ENCODE results near the gene SGF29. TPM values are rescaled to one million over a fixed set of nuclear protein-coding genes. Genes with fewer than 3 reads are reported as not detected.
"Not testable (repeated sequence)": the region's sequence is repeated elsewhere in the genome, so short reads cannot be mapped to it uniquely, and the experiment has no call there.

The SGF29 gene
- polyA plus RNA-seq, 2 of the 4 experiments (the other 2 are of a cell fraction) = 3.3 to 19.3 TPM

GRCh38 chr16:28617874-28618273 lies 64.2 kb downstream of the SGF29 start:
- no peaks in the 10 kb centered on the region for H3K4me1 ChIP-seq
- FAIRE-seq = no peak
- no peak for TF ChIP-seq CBX2 (IDR thresholded peaks at IDR 0.05; ENCODE audit: borderline replicate concordance, low read depth)
- no peak for TF ChIP-seq CHD2 (IDR thresholded peaks at IDR 0.05; ENCODE audit: low read length, partially characterized antibody)
- no peak for TF ChIP-seq RARB (CRISPR knock-in tag; IDR thresholded peaks at IDR 0.05)
- TF ChIP-seq HOXA7 (CRISPR knock-in tag; IDR thresholded peaks at IDR 0.05) = no peak
- TF ChIP-seq JUNB (IDR thresholded peaks at IDR 0.05) = no peak
- TF ChIP-seq BHLHE40 (IDR thresholded peaks at IDR 0.05; ENCODE audit: low read depth, low read length) = no peak
- TF ChIP-seq RCOR1 (IDR thresholded peaks at IDR 0.05; ENCODE audit: low read depth, low read length) = no peak
- TF ChIP-seq FOSB (CRISPR knock-in tag; IDR thresholded peaks at IDR 0.05) = no peak
- no peak overlapping the region for H3K27ac ChIP-seq
- H3K9me3 ChIP-seq = no peaks in the 10 kb centered on the region
- 66% methylated on average over 4 of the region's 4 CpGs for WGBS (ENCODE audit: missing lambda C conversion rate)
- H3K4me3 ChIP-seq = no peak overlapping the region
- DNase-seq (ENCODE audit: low read depth in 1 of 2, low spot score in 1 of 2) = no peak
- ChIA-PET POLR2A (no interaction called here), CTCF (no interaction called here)
- H3K4me2 ChIP-seq = no peak overlapping the region
- ATAC-seq = no peak

GRCh38 chr16:28620316-28620715 lies 66.6 kb downstream of the SGF29 start:
- H3K27ac ChIP-seq; ATAC-seq; DNase-seq (ENCODE audit: low read depth in 1 of 2, low spot score in 1 of 2); H3K4me1 ChIP-seq; H3K9me3 ChIP-seq; POLR2A ChIA-PET; FAIRE-seq; H3K4me3 ChIP-seq; H3K4me2 ChIP-seq: not testable (repeated sequence)
- WGBS (ENCODE audit: missing lambda C conversion rate) = 82% methylated on average over 1 of the region's 1 CpG
- CTCF ChIA-PET = interaction anchor here (1.3 kb wide), 1 partner anchor 298 kb away, joined by 5 read pairs; no protein-coding TSS in a partner anchor

GRCh38 chr16:28621481-28622155 lies 67.9 kb downstream of the SGF29 start:
- no peak for FAIRE-seq
- CTCF ChIA-PET = interaction anchor here (1.3 kb wide), 1 partner anchor 300 kb away, joined by 5 read pairs; no protein-coding TSS in a partner anchor
- H3K27ac ChIP-seq = no peak overlapping the region
- no peak overlapping the region for H3K4me2 ChIP-seq
- TF ChIP-seq MAX (IDR thresholded peaks at IDR 0.05) (no peak), REST (IDR thresholded peaks at IDR 0.05) (no peak), JUNB (IDR thresholded peaks at IDR 0.05) (no peak), RCOR1 (IDR thresholded peaks at IDR 0.05; ENCODE audit: low read depth, low read length) (no peak)
- H3K4me3 ChIP-seq = no peak overlapping the region
- no peak for DNase-seq (ENCODE audit: low read depth in 1 of 2, low spot score in 1 of 2)
- POLR2A ChIA-PET = no interaction called here
- WGBS (ENCODE audit: missing lambda C conversion rate) = 89% methylated on average over 7 of the region's 7 CpGs
- H3K4me1 ChIP-seq = no peaks in the 10 kb centered on the region
- no peaks in the 10 kb centered on the region for H3K9me3 ChIP-seq
- no peak for ATAC-seq

GRCh38 chr16:28622532-28623171 lies 68.9 kb downstream of the SGF29 start:
- FAIRE-seq; DNase-seq (ENCODE audit: low read depth in 1 of 2, low spot score in 1 of 2); POLR2A ChIA-PET; H3K9me3 ChIP-seq; H3K4me1 ChIP-seq: not testable (repeated sequence)
- peak overlapping the region; percentile 59 to 81 for H3K27ac ChIP-seq
- CTCF ChIA-PET = interaction anchor here (0.9 to 1.0 kb wide), 2 partner anchors 323 to 345 kb away, joined by 3 read pairs; no protein-coding TSS in a partner anchor
- peak; percentile 54 to 58; a peak in 5 of 6 replicates for ATAC-seq
- peak overlapping the region; percentile 64 for H3K4me2 ChIP-seq
- WGBS (ENCODE audit: missing lambda C conversion rate) = 85% methylated on average over 13 of the region's 24 CpGs
- peak overlapping the region; percentile 49 for H3K4me3 ChIP-seq

All from A549 (cell line).